Fibroblast of lung (primary cell): Measurements from ENCODE around the gene ZNF776. TPM values are rescaled to one million over a fixed set of nuclear protein-coding genes. Genes with fewer than 3 reads are reported as not detected.
A peak's percentile ranks its signal among the peaks of the same experiment; 100 is the strongest.

Source experiments
- DNase-seq, 2 donors: peaks; one replicate each; pipeline versions ENCODE4 v3.0.0 to v3.0.0-alpha.2; 2010; ENCODE audit warnings: low read depth in 2 of 2
- H2AFZ ChIP-seq: 2 replicates; pipeline ENCODE4 v1.5.1; 2012; ENCODE audit warnings: low read length, control low read depth, inconsistent platforms
- H3K27ac ChIP-seq: 2 replicates; pipeline ENCODE4 v1.5.1; 2011; ENCODE audit warnings: low read length, control low read depth; ENCODE audit not compliant: insufficient read depth
- H3K27me3 ChIP-seq: 2 replicates; pipeline ENCODE4 v1.5.1; 2011; ENCODE audit warnings: mild to moderate bottlenecking, low read length; ENCODE audit not compliant: control insufficient read depth, insufficient read depth
- H3K36me3 ChIP-seq: 2 replicates; pipeline ENCODE4 v1.5.1; 2011; ENCODE audit warnings: low read length; ENCODE audit not compliant: control insufficient read depth, insufficient read depth
- H3K4me1 ChIP-seq: 2 replicates; pipeline ENCODE4 v1.5.1; 2011; ENCODE audit warnings: low read length; ENCODE audit not compliant: control insufficient read depth, insufficient read depth; ENCODE audit errors: extremely low read depth
- H3K4me2 ChIP-seq: 2 replicates; pipeline ENCODE4 v1.5.1; 2011; ENCODE audit warnings: low read length, control low read depth; ENCODE audit not compliant: insufficient read depth; ENCODE audit errors: extremely low read depth
- H3K4me3 ChIP-seq, 4 experiments: fragments of 200-600 bp in 1 of 4; sonication (generic) in 1 of 4; replicated peaks in 1 of 4; 2 replicates each; pipeline ENCODE4 v1.5.1; 2011 to 2016; ENCODE audit warnings: low read length in 4 of 4, low read depth in 3 of 4, mild to moderate bottlenecking in 3 of 4, control low read depth in 2 of 4, inconsistent platforms in 1 of 4, mixed read lengths in 1 of 4; ENCODE audit not compliant: insufficient read depth in 1 of 4; ENCODE audit errors: control extremely low read depth in 1 of 4
- H3K79me2 ChIP-seq: 2 replicates; pipeline ENCODE4 v1.5.1; 2012; ENCODE audit warnings: mild to moderate bottlenecking, low read length, inconsistent platforms; ENCODE audit not compliant: control insufficient read depth, insufficient read depth
- H3K9ac ChIP-seq: 2 replicates; pipeline ENCODE4 v1.5.1; 2011; ENCODE audit warnings: mild to moderate bottlenecking, low read length, control low read depth; ENCODE audit not compliant: insufficient read depth
- H3K9me3 ChIP-seq: 2 replicates; pipeline ENCODE4 v1.5.1; 2012; ENCODE audit warnings: low read depth, low read length; ENCODE audit not compliant: control insufficient read depth, insufficient read depth
- H4K20me1 ChIP-seq: 2 replicates; pipeline ENCODE4 v1.5.1; 2011; ENCODE audit warnings: low read length; ENCODE audit not compliant: control insufficient read depth, insufficient read depth; ENCODE audit errors: extremely low read depth
- CTCF ChIP-seq, 2 donors: IDR thresholded peaks in 1 of 2; conservative IDR thresholded peaks in 1 of 2; 1 replicate in 1 of 2; 2 replicates in 1 of 2; pipeline ENCODE4 v1.5.1; 2011 to 2012; ENCODE audit warnings: low read length in 2 of 2, control low read depth in 1 of 2, inconsistent platforms in 1 of 2, low read depth in 1 of 2, mild to moderate bottlenecking in 1 of 2
- EZH2 ChIP-seq: IDR thresholded peaks from 2 replicates; pipeline ENCODE4 v1.5.1; 2012; ENCODE audit warnings: low read length, control low read depth, mild to moderate bottlenecking; ENCODE audit errors: missing control alignments
- polyA plus RNA-seq, 2 donors: library from polyadenylated mRNA; depleted of rRNA in 1 of 2; stranded (reverse) in 1 of 2; unstranded in 1 of 2; fragments of >200 nt; gene quantifications; 2 replicates each; pipeline ENCODE4 v1.2.1, GENCODE V29; 2011 to 2012; ENCODE audit warnings: missing spikeins in 1 of 2
- total RNA-seq: library from RNA; depleted of rRNA; stranded (reverse); fragments of >200 nt; gene quantifications from 2 replicates; pipeline ENCODE4 v1.2.1, GENCODE V29; 2014

The ZNF776 gene
- total and polyA plus RNA-seq, 2 donors (not counting 1 experiment from before 2014, with no cell fraction given) = 7.8 to 20.0 TPM

- no peaks in the 10 kb centered on the region for H3K4me1 ChIP-seq
- no peak overlapping the region for H3K4me2 ChIP-seq
- H3K27ac ChIP-seq = no peak overlapping the region
- no peak for DNase-seq
- no peaks in the 10 kb centered on the region for H3K79me2 ChIP-seq
- H3K4me3 ChIP-seq = no peak overlapping the region
- TF ChIP-seq CTCF (conservative IDR thresholded peaks at IDR 0.05 in 1 of 2, IDR thresholded peaks at IDR 0.05 in 1 of 2; ENCODE audit: low read depth in 1 of 2, low read length in 2 of 2) (no peak), EZH2 (no peak)
- no peak overlapping the region for H2AFZ ChIP-seq
- no peaks in the 10 kb centered on the region for H3K27me3 ChIP-seq
- peaks cover 9% of the 10 kb centered on the region for H3K9me3 ChIP-seq
- H3K36me3 ChIP-seq = peaks cover 23% of the 10 kb centered on the region
- no peak overlapping the region for H3K9ac ChIP-seq
- H4K20me1 ChIP-seq = no peaks in the 10 kb centered on the region
Observed at GRCh38 chr19:57757941-57758340, 11.3 kb downstream of the ZNF776 start.

DNA sequence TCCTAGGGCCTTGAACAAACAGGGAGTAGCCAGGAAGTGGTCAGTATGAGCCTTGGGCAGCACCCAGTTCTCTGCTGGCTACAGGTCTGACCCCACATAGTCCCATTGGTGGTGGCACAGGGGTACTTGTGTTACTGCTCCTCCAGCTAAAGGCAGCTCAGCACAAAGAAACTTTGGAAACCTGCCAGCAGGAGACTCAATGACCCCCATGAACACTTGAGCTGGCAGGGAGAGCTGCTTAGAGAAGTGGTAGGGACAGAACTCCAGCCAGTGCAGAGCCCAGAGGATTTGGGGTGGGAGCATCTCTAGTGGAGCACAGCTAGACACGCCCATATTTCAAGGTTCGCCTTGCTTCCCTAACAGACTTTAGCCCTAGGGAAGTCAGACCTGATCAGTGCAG is 12.5 kb downstream of the ZNF776 start:
- no peak overlapping the region for H3K4me2 ChIP-seq
- H3K4me1 ChIP-seq = no peaks in the 10 kb centered on the region
- H3K4me3 ChIP-seq = no peak overlapping the region
- TF ChIP-seq CTCF (conservative IDR thresholded peaks at IDR 0.05 in 1 of 2, IDR thresholded peaks at IDR 0.05 in 1 of 2; ENCODE audit: low read depth in 1 of 2, low read length in 2 of 2) (no peak), EZH2 (no peak)
- peaks cover 5% of the 10 kb centered on the region for H3K9me3 ChIP-seq
- H3K27me3 ChIP-seq = no peaks in the 10 kb centered on the region
- no peaks in the 10 kb centered on the region for H3K79me2 ChIP-seq
- peaks cover 16% of the 10 kb centered on the region for H3K36me3 ChIP-seq
- H4K20me1 ChIP-seq = no peaks in the 10 kb centered on the region
- no peak overlapping the region for H3K27ac ChIP-seq
- H2AFZ ChIP-seq = no peak overlapping the region
- H3K9ac ChIP-seq = no peak overlapping the region
- DNase-seq = no peak

GRCh38 chr19:57769345-57770131 is 22.9 kb downstream of the ZNF776 start, which contains the start of gene ZNF586:
Gene ZNF586, plus strand, starts transcription at chr19:57769676. Its CDS starts 167 bp downstream, at chr19:57769843.
- peaks cover 5% of the 10 kb centered on the region for H3K36me3 ChIP-seq
- H3K27ac ChIP-seq = peak within 1 kb of the TSS; percentile 50
- peak within 1 kb of the TSS; percentile 87 for H3K4me2 ChIP-seq
- H3K4me1 ChIP-seq = no peaks in the 10 kb centered on the region
- H3K9me3 ChIP-seq = no peaks in the 10 kb centered on the region
- peak within 1 kb of the TSS; percentile 87 for H2AFZ ChIP-seq
- H4K20me1 ChIP-seq = no peaks in the 10 kb centered on the region
- H3K4me3 ChIP-seq = peak within 1 kb of the TSS; percentile 45 to 75 (median 72)
- peak; percentile 93 to 94 for DNase-seq
- peak within 1 kb of the TSS; percentile 76 for H3K9ac ChIP-seq
- H3K79me2 ChIP-seq = peaks cover 33% of the 10 kb centered on the region
- TF ChIP-seq CTCF (conservative IDR thresholded peaks at IDR 0.05 in 1 of 2, IDR thresholded peaks at IDR 0.05 in 1 of 2; ENCODE audit: low read depth in 1 of 2, low read length in 2 of 2) (no peak), EZH2 (no peak)
- no peaks in the 10 kb centered on the region for H3K27me3 ChIP-seq
